H1 (cell line): ENCODE results near the gene CD300LF. TPM values are rescaled to one million over a fixed set of nuclear protein-coding genes. Genes with fewer than 3 reads are reported as not detected.

Experiments used
- CTCF ChIA-PET: fragments of 300-600 bp; sonication (Branson Sonifier 250); formaldehyde crosslinking; loops from one replicate; lab custom pipeline; 2021; ENCODE audit not compliant: partially characterized antibody; lab: Charles Lee
- POLR2A ChIA-PET: fragments of 300-600 bp; sonication (Branson Sonifier 250); formaldehyde crosslinking; loops from one replicate; lab custom pipeline; 2021; ENCODE audit warnings: inconsistent platforms; ENCODE audit not compliant: partially characterized antibody; lab: Charles Lee
- DNase-seq, 2 experiments: peaks; one replicate each; pipeline versions ENCODE4 v3.0.0 to v3.0.0-alpha.2; 2010 to 2022; ENCODE audit warnings: low spot score in 2 of 2, low read depth in 1 of 2, mixed read lengths in 1 of 2
- FAIRE-seq: peaks from 2 replicates; lab custom pipeline; 2011; peaks lifted over from hg19 to GRCh38; lab: Jason Lieb, UNC
- H2AFZ ChIP-seq: 2 replicates; pipeline ENCODE4 v1.8.1; 2012; ENCODE audit warnings: low read length, inconsistent platforms
- H2AK5ac ChIP-seq: 2 replicates; pipeline ENCODE4 v1.6.1; 2013; ENCODE audit warnings: low read depth, low read length
- H2BK120ac ChIP-seq: replicated peaks from 2 replicates; pipeline ENCODE3; 2013; ENCODE audit warnings: low read depth, low read length, inconsistent platforms
- H2BK12ac ChIP-seq: 2 replicates; pipeline ENCODE4 v1.6.1; 2013; ENCODE audit warnings: low read depth, low read length
- H2BK15ac ChIP-seq: 2 replicates; pipeline ENCODE4 v1.6.1; 2013; ENCODE audit warnings: low read length
- H2BK20ac ChIP-seq: 2 replicates; pipeline ENCODE4 v1.6.1; 2013; ENCODE audit warnings: low read length
- H2BK5ac ChIP-seq: 2 replicates; pipeline ENCODE4 v1.6.1; 2013; ENCODE audit warnings: low read depth, low read length
- H3K14ac ChIP-seq: 2 replicates; pipeline ENCODE4 v1.6.1; 2013; ENCODE audit warnings: inconsistent platforms; ENCODE audit not compliant: insufficient read length
- H3K18ac ChIP-seq: 2 replicates; pipeline ENCODE4 v1.6.1; 2013; ENCODE audit warnings: low read length; ENCODE audit errors: extremely low read depth
- H3K23ac ChIP-seq: 2 replicates; pipeline ENCODE4 v1.6.1; 2013; ENCODE audit warnings: inconsistent platforms; ENCODE audit not compliant: insufficient read length
- H3K23me2 ChIP-seq: 2 replicates; pipeline ENCODE4 v1.6.1; 2013; ENCODE audit warnings: low read depth, low read length
- H3K27ac ChIP-seq: 2 replicates; pipeline ENCODE4 v1.6.1; 2011; ENCODE audit warnings: low read depth, low read length, inconsistent platforms
- H3K27me3 ChIP-seq, 4 experiments: replicated peaks in 1 of 4; 1 replicate in 1 of 4; 2 replicates in 3 of 4; pipeline versions ENCODE4 v1.6.1 to v1.8.1; 2011 to 2013; ENCODE audit warnings: low read length in 3 of 4, mild to moderate bottlenecking in 3 of 4, inconsistent platforms in 2 of 4, mixed read lengths in 2 of 4, moderate library complexity in 1 of 4; ENCODE audit not compliant: control insufficient read depth in 3 of 4, insufficient read depth in 3 of 4; ENCODE audit errors: extremely low read depth in 1 of 4
- H3K36me3 ChIP-seq, 4 experiments: 2 replicates each; pipeline versions ENCODE4 v1.6.1 to v1.8.1; 2011 to 2013; ENCODE audit warnings: mild to moderate bottlenecking in 4 of 4, low read length in 3 of 4, moderate library complexity in 2 of 4, control low read depth in 1 of 4, inconsistent platforms in 1 of 4; ENCODE audit not compliant: insufficient read depth in 4 of 4, control insufficient read depth in 2 of 4
- H3K4ac ChIP-seq: replicated peaks from 2 replicates; pipeline ENCODE3; 2013; ENCODE audit warnings: low read length, low read depth, mixed read lengths, inconsistent platforms; ENCODE audit not compliant: insufficient read length
- H3K4me1 ChIP-seq, 4 experiments: replicated peaks in 1 of 4; 1 replicate in 1 of 4; 2 replicates in 3 of 4; pipeline versions ENCODE4 v1.6.1 to v1.8.1; 2011 to 2013; ENCODE audit warnings: low read length in 3 of 4, inconsistent platforms in 2 of 4, mixed read lengths in 1 of 4; ENCODE audit not compliant: insufficient read depth in 4 of 4, control insufficient read depth in 3 of 4
- H3K4me2 ChIP-seq, 2 experiments: 2 replicates each; pipeline versions ENCODE4 v1.6.1 to v1.8.1; 2011 to 2013; ENCODE audit warnings: low read depth in 2 of 2, low read length in 2 of 2, control low read depth in 1 of 2, inconsistent platforms in 1 of 2, mild to moderate bottlenecking in 1 of 2; ENCODE audit not compliant: insufficient read depth in 1 of 2
- H3K4me3 ChIP-seq, 4 experiments: fragments of 200-600, 300-600 bp in 1 of 4; sonication (generic), shearing (Covaris generic), sonication (Bioruptor Twin) in 1 of 4; 2 replicates each; pipeline versions ENCODE4 v1.5.1 to v1.8.1; 2011 to 2016; ENCODE audit warnings: low read length in 4 of 4, low read depth in 3 of 4, control low read depth in 2 of 4, inconsistent platforms in 2 of 4, mild to moderate bottlenecking in 2 of 4, mixed read lengths in 1 of 4, moderate library complexity in 1 of 4; ENCODE audit not compliant: insufficient read depth in 2 of 4; ENCODE audit errors: extremely low read depth in 1 of 4
- H3K56ac ChIP-seq: replicated peaks from 2 replicates; pipeline ENCODE3; 2013; ENCODE audit warnings: low read depth, mild to moderate bottlenecking, mixed read lengths, low read length, inconsistent platforms; ENCODE audit not compliant: insufficient read length
- H3K79me1 ChIP-seq: 2 replicates; pipeline ENCODE4 v1.6.1; 2013; ENCODE audit warnings: low read depth, low read length, control low read depth
- H3K79me2 ChIP-seq, 2 experiments: 2 replicates each; pipeline versions ENCODE4 v1.6.1 to v1.8.1; 2012 to 2013; ENCODE audit warnings: low read length in 2 of 2, mild to moderate bottlenecking in 2 of 2, inconsistent platforms in 1 of 2; ENCODE audit not compliant: insufficient read depth in 2 of 2, control insufficient read depth in 1 of 2
- H3K9ac ChIP-seq, 4 experiments: replicated peaks in 1 of 4; 1 replicate in 1 of 4; 2 replicates in 3 of 4; pipeline versions ENCODE4 v1.6.1 to v1.8.1; 2011 to 2013; ENCODE audit warnings: low read depth in 3 of 4, low read length in 3 of 4, control low read depth in 2 of 4, mild to moderate bottlenecking in 2 of 4, moderate library complexity in 2 of 4, inconsistent platforms in 1 of 4; ENCODE audit errors: extremely low read depth in 1 of 4
- H3K9me3 ChIP-seq, 2 experiments: 2 replicates each; pipeline versions ENCODE4 v1.6.1 to v1.8.1; 2012 to 2013; ENCODE audit warnings: mild to moderate bottlenecking in 2 of 2, moderate library complexity in 2 of 2, control low read depth in 1 of 2, inconsistent platforms in 1 of 2, low read depth in 1 of 2, low read length in 1 of 2, mixed read lengths in 1 of 2; ENCODE audit not compliant: insufficient read depth in 2 of 2
- H4K20me1 ChIP-seq, 2 experiments: replicated peaks in 1 of 2; 2 replicates each; pipeline versions ENCODE3 to v1.8.1; 2011 to 2013; ENCODE audit warnings: inconsistent platforms in 2 of 2, low read length in 2 of 2, mild to moderate bottlenecking in 1 of 2; ENCODE audit not compliant: insufficient read depth in 2 of 2, control insufficient read depth in 1 of 2
- H4K5ac ChIP-seq: 2 replicates; pipeline ENCODE4 v1.6.1; 2013; ENCODE audit warnings: low read length, low read depth, mixed read lengths, inconsistent platforms; ENCODE audit not compliant: insufficient read length
- H4K8ac ChIP-seq: 2 replicates; pipeline ENCODE4 v1.8.0; 2013; ENCODE audit warnings: mild to moderate bottlenecking, moderate library complexity, low read length, inconsistent platforms; ENCODE audit not compliant: insufficient read depth; ENCODE audit errors: extremely low read depth
- H4K91ac ChIP-seq: replicated peaks from 2 replicates; pipeline ENCODE3; 2013; ENCODE audit warnings: low read length, mixed read lengths, inconsistent platforms; ENCODE audit not compliant: insufficient read length
- BACH1 ChIP-seq: IDR thresholded peaks from 2 replicates; pipeline ENCODE4 v1.6.1; 2012; ENCODE audit warnings: low read length, improper control_type of control experiment
- BCL11A ChIP-seq, 2 experiments: IDR thresholded peaks; one replicate each; pipeline ENCODE4 v1.6.1; 2011; ENCODE audit warnings: low read depth in 2 of 2, low read length in 2 of 2, mild to moderate bottlenecking in 2 of 2
- CEBPB ChIP-seq: IDR thresholded peaks from 2 replicates; pipeline ENCODE4 v1.6.1; 2012; ENCODE audit warnings: low read depth, low read length
- CTBP2 ChIP-seq: IDR thresholded peaks from 2 replicates; pipeline ENCODE4 v1.7.0; 2011; ENCODE audit warnings: borderline replicate concordance, mild to moderate bottlenecking, moderate library complexity, mixed read lengths, low read length; ENCODE audit not compliant: insufficient read depth, insufficient read length
- EGR1 ChIP-seq: IDR thresholded peaks from 2 replicates; pipeline ENCODE4 v1.6.1; 2011; ENCODE audit warnings: low read depth, low read length, borderline replicate concordance
- GABPA ChIP-seq: IDR thresholded peaks from 2 replicates; pipeline ENCODE4 v1.6.1; 2011; ENCODE audit warnings: mild to moderate bottlenecking, low read length, moderate library complexity, borderline replicate concordance; ENCODE audit not compliant: insufficient read depth
- JUND ChIP-seq: IDR thresholded peaks from 2 replicates; pipeline ENCODE4 v1.6.1; 2011; ENCODE audit warnings: mild to moderate bottlenecking, improper control_type of control experiment, low read length
- KDM1A ChIP-seq: fragments of 200-600, 300-600 bp; sonication (generic); IDR thresholded peaks from 2 replicates; pipeline ENCODE4 v1.7.1; 2016; ENCODE audit warnings: mild to moderate bottlenecking, low read length, borderline replicate concordance
- RBBP5 ChIP-seq: IDR thresholded peaks from 2 replicates; pipeline ENCODE4 v1.7.1; 2012; ENCODE audit warnings: low read depth, mild to moderate bottlenecking, inconsistent platforms, low read length, moderate library complexity, borderline replicate concordance
- SIN3A ChIP-seq, 2 experiments: IDR thresholded peaks in 1 of 2; conservative IDR thresholded peaks in 1 of 2; 2 replicates each; pipeline ENCODE4 v1.6.1; 2011 to 2012; ENCODE audit warnings: low read length in 2 of 2, improper control_type of control experiment in 1 of 2, low read depth in 1 of 2, mild to moderate bottlenecking in 1 of 2
- TCF12 ChIP-seq: IDR thresholded peaks from 2 replicates; pipeline ENCODE4 v1.6.1; 2011; ENCODE audit warnings: low read depth, mild to moderate bottlenecking, low read length
- WGBS, 2 experiments: shearing (Covaris generic) in 1 of 2; methylation state at CpG; one replicate each; pipeline versions ENCODE4 v1.1.6 to v1.1.7; 2013 to 2015; ENCODE audit warnings: low lambda C conversion rate in 2 of 2, mixed read lengths in 2 of 2, inconsistent platforms in 1 of 2, low coverage in 1 of 2, missing lambda C conversion rate in 1 of 2; ENCODE audit not compliant: insufficient replicate concordance in 2 of 2, insufficient coverage in 1 of 2, insufficient read length in 1 of 2; ENCODE audit errors: extremely low coverage in 1 of 2, missing lambda C conversion rate in 1 of 2; 5-methylcytosine and 5-hydroxymethylcytosine counted together
- polyA plus RNA-seq, 7 experiments: library from polyadenylated mRNA; depleted of rRNA in 3 of 7; stranded (reverse) in 5 of 7; unstranded in 2 of 7; fragments of >200 nt in 5 of 7; fragments of 200-250 nt in 2 of 7; gene quantifications; 1 replicate in 5 of 7; 2 replicates in 1 of 7; 4 replicates in 1 of 7; pipeline versions ENCODE4 v1.2.1 to v1.2.3, GENCODE V29; 2011 to 2013; ENCODE audit warnings: missing spikeins in 2 of 7, mixed read lengths in 2 of 7
- total RNA-seq: library from RNA; stranded (reverse); fragmentation: NEBNext Ultra II Directional; extraction: Animal tissue kit (Norgen Biotek cat#: 25700); gene quantifications from 2 replicates; pipeline ENCODE4 v1.2.1, GENCODE V29; 2021

CD300LF gene
- total and polyA plus RNA-seq, 2 of the 8 experiments (the other 6 are each of a cell fraction or from before 2014, with no cell fraction given): not detected

DNA sequence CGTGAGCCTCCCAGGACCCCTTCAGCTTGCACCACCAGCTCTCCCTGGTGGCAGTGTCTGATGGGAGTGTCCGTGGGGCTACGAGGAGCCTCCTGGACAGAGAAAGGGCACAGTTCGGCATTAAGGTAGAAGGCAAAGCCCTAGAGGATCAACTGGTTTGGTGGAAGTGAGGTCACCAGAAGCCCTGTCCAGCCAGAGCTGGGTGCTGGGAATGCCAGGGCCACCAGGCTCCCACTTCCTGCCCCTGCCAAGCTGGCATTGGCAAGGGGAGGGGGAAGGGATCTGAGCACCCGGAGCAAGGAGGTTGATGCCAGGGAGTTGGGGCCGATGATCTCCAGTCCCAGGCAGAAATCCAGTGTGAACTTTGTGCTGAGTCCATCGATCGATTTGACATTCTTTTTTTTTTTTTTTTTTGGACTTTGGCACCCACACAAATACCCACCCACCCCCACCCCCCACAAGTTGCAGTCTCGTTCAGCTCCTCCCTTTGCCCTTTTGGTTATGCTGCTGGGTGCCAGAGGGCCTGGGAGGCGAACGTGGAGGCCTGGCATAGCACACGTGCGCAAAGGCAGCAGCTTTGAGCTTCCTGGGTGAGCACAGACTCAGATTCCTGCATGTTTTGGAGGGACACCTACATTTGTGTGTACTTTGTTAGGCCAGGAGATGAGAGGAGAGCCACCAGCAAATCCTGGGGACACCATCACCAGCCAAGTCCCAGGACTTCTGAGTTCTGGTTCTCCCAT lies 37.8 kb upstream of the CD300LF start:
- H2BK5ac ChIP-seq: no peak overlapping the region
- no peak overlapping the region for H3K18ac ChIP-seq
- CTCF ChIA-PET: interaction anchor here (0.6 to 15.7 kb wide), 13 partner anchors 9 to 208 kb away, joined by 3 to 231 read pairs (median 4); partner anchors contain the start of genes NAT9 and RAB37
- no peak overlapping the region for H2BK120ac ChIP-seq
- 0 out of 2 replicates have a peak overlapping the region, but pooled peaks have one; percentile 75 for H2BK12ac ChIP-seq
- WGBS, 2 experiments: 76% methylated on average over 10 of the region's 13 CpGs; no CpG with 5 or more reads in 1 of the 2 experiments
- H3K36me3 ChIP-seq: peaks cover 0 to 5% (median 0%) of the 10 kb centered on the region in 4 experiments; a peak in 1 of 8 replicates
- H2BK15ac ChIP-seq: peak overlapping the region; percentile 53; the same call in 1 of the 2 replicates
- POLR2A ChIA-PET: interaction anchor here (1.0 to 9.3 kb wide), 10 partner anchors 9 to 117 kb away, joined by 3 to 70 read pairs (median 10); partner anchors contain the start of genes NAT9 and RAB37
- peak overlapping the region in 1 of 4 experiments; percentile 73; a peak in 2 of 7 replicates for H3K9ac ChIP-seq
- no peak overlapping the region for H3K14ac ChIP-seq
- no peaks in the 10 kb centered on the region for H3K9me3 ChIP-seq
- H2AK5ac ChIP-seq: peak overlapping the region; percentile 40; the same call in 1 of the 2 replicates
- H3K56ac ChIP-seq: no peak overlapping the region
- peaks cover 5 to 40% (median 23%) of the 10 kb centered on the region in 4 experiments for H3K4me1 ChIP-seq
- H4K91ac ChIP-seq: no peak overlapping the region
- FAIRE-seq (no peak), DNase-seq (no peak)
- H3K79me2 ChIP-seq: peaks cover 7 to 62% of the 10 kb centered on the region in 2 experiments; a peak in 3 of 4 replicates
- no peak overlapping the region for H4K5ac ChIP-seq
- H3K23me2 ChIP-seq: peaks cover 11% of the 10 kb centered on the region
- no peak overlapping the region for H3K27ac ChIP-seq
- H3K4me3 ChIP-seq: peak overlapping the region; percentile 56 to 91 (median 86)
- H4K8ac ChIP-seq: no peak overlapping the region
- peaks cover 21% of the 10 kb centered on the region for H3K79me1 ChIP-seq
- no peaks in the 10 kb centered on the region for H3K27me3 ChIP-seq
- 0 out of 2 replicates have a peak overlapping the region, but pooled peaks have one; percentile 32 for H2BK20ac ChIP-seq
- H3K4me2 ChIP-seq: peak overlapping the region; percentile 79 to 96
- no peak overlapping the region for H3K23ac ChIP-seq
- H4K20me1 ChIP-seq: peaks cover 19 to 32% of the 10 kb centered on the region in 2 experiments
- no peak overlapping the region for H2AFZ ChIP-seq
- no peak overlapping the region for H3K4ac ChIP-seq
- TF ChIP-seq SIN3A (conservative IDR thresholded peaks at IDR 0.05 in 1 of 2, IDR thresholded peaks at IDR 0.05 in 1 of 2; ENCODE audit: low read depth in 1 of 2, low read length in 2 of 2) (no peak), CTBP2 (no peak), JUND (no peak), KDM1A (no peak), GABPA (no peak), BACH1 (no peak), TCF12 (no peak), CEBPB (no peak), RBBP5 (no peak), BCL11A (IDR thresholded peaks at IDR 0.05; ENCODE audit: low read depth in 2 of 2, low read length in 2 of 2) (no peak), EGR1 (no peak)
